IMR-90 (cell line): ENCODE measurements around the gene SOD1. TPM values are rescaled to one million over a fixed set of nuclear protein-coding genes. Genes with fewer than 3 reads are reported as not detected.

Experiments used
- ATAC-seq: fragments of 200-7000 bp; cut with Tn5 transposase; 2 replicates; pipeline ENCODE4 v1.9.1; 2020; ENCODE audit warnings: low read depth, mild to moderate bottlenecking, moderate library complexity
- BruUV-seq: library from RNA; stranded (reverse); fragments of 400-500 nt; replicated peaks from 2 replicates; lab custom pipeline; 2021; lab: Mats Ljungman, UMichigan
- CTCF ChIA-PET: fragments of 300-600 bp; formaldehyde crosslinking; extraction: SDS; loops from one replicate; lab custom pipeline; 2021; ENCODE audit warnings: antibody characterized with exemption; lab: Yijun Ruan, JAX
- POLR2A ChIA-PET: fragments of 300-600 bp; sonication (Branson Sonifier 250); formaldehyde crosslinking; loops from one replicate; lab custom pipeline; 2022; ENCODE audit warnings: antibody characterized with exemption; ENCODE audit not compliant: unreplicated experiment; lab: Charles Lee
- DNase-seq: peaks from one replicate; pipeline ENCODE4 v3.0.0; 2013
- H2AFZ ChIP-seq: replicated peaks from 2 replicates; pipeline ENCODE3; 2013; ENCODE audit warnings: low read length, mild to moderate bottlenecking; ENCODE audit not compliant: poor library complexity
- H2AK5ac ChIP-seq: 2 replicates; pipeline ENCODE4 v1.6.1; 2013; ENCODE audit warnings: low read depth, low read length, inconsistent platforms
- H2AK9ac ChIP-seq: replicated peaks from 2 replicates; pipeline ENCODE3; 2013; ENCODE audit warnings: mild to moderate bottlenecking, low read depth, low read length, moderate library complexity; ENCODE audit not compliant: poor library complexity
- H2BK120ac ChIP-seq: 2 replicates; pipeline ENCODE4 v1.6.1; 2013; ENCODE audit warnings: low read depth, low read length, inconsistent platforms
- H2BK15ac ChIP-seq: 3 replicates; pipeline ENCODE4 v1.6.1; 2013; ENCODE audit warnings: low read depth, low read length, inconsistent platforms
- H2BK20ac ChIP-seq: 2 replicates; pipeline ENCODE4 v1.6.1; 2013; ENCODE audit warnings: low read depth, mild to moderate bottlenecking, inconsistent platforms, low read length, moderate library complexity
- H2BK5ac ChIP-seq: 2 replicates; pipeline ENCODE4 v1.6.1; 2013; ENCODE audit warnings: mild to moderate bottlenecking, low read depth, low read length, inconsistent platforms; ENCODE audit not compliant: poor library complexity, severe bottlenecking
- H3K14ac ChIP-seq: replicated peaks from 2 replicates; pipeline ENCODE4 v1.6.1; 2013; ENCODE audit warnings: low read depth, low read length, inconsistent platforms
- H3K18ac ChIP-seq: 2 replicates; pipeline ENCODE4 v1.6.1; 2013; ENCODE audit warnings: low read depth, low read length, control low read depth
- H3K23ac ChIP-seq: 2 replicates; pipeline ENCODE4 v1.6.1; 2013; ENCODE audit warnings: low read depth, low read length, inconsistent platforms
- H3K27ac ChIP-seq: 2 replicates; pipeline ENCODE4 v1.5.1; 2013; ENCODE audit warnings: mild to moderate bottlenecking, control low read depth, low read length; ENCODE audit not compliant: insufficient read depth
- H3K27me3 ChIP-seq: 2 replicates; pipeline ENCODE4 v1.6.1; 2013; ENCODE audit warnings: low read length; ENCODE audit not compliant: control insufficient read depth, insufficient read depth
- H3K36me3 ChIP-seq: 2 replicates; pipeline ENCODE4 v1.6.1; 2013; ENCODE audit warnings: low read length, mixed read lengths; ENCODE audit not compliant: control insufficient read depth, insufficient read depth
- H3K4ac ChIP-seq: 2 replicates; pipeline ENCODE4 v1.6.1; 2013; ENCODE audit warnings: low read depth, low read length, inconsistent platforms
- H3K4me1 ChIP-seq: 2 replicates; pipeline ENCODE4 v1.6.1; 2013; ENCODE audit warnings: low read length, mixed read lengths; ENCODE audit not compliant: control insufficient read depth, insufficient read depth
- H3K4me2 ChIP-seq: 2 replicates; pipeline ENCODE4 v1.6.1; 2013; ENCODE audit warnings: low read depth, mild to moderate bottlenecking, control low read depth, low read length, moderate library complexity
- H3K4me3 ChIP-seq: 2 replicates; pipeline ENCODE4 v1.5.1; 2013; ENCODE audit warnings: low read depth, mild to moderate bottlenecking, control low read depth, low read length, moderate library complexity; ENCODE audit not compliant: insufficient read depth
- H3K56ac ChIP-seq: 2 replicates; pipeline ENCODE4 v1.6.1; 2013; ENCODE audit warnings: low read length, inconsistent platforms; ENCODE audit not compliant: insufficient read depth; ENCODE audit errors: extremely low read depth
- H3K79me1 ChIP-seq, 2 experiments: 2 replicates each; pipeline ENCODE4 v1.6.1; 2013; ENCODE audit warnings: low read length in 2 of 2, inconsistent platforms in 1 of 2, low read depth in 1 of 2
- H3K9ac ChIP-seq: 2 replicates; pipeline ENCODE4 v1.6.1; 2013; ENCODE audit warnings: low read depth, low read length, control low read depth
- H3K9me1 ChIP-seq: 2 replicates; pipeline ENCODE4 v1.6.1; 2013; ENCODE audit warnings: low read length, inconsistent platforms; ENCODE audit not compliant: insufficient read depth
- H3K9me3 ChIP-seq: 2 replicates; pipeline ENCODE4 v1.6.1; 2013; ENCODE audit warnings: low read length; ENCODE audit not compliant: control insufficient read depth, insufficient read depth
- H4K20me1 ChIP-seq: 2 replicates; pipeline ENCODE4 v1.6.1; 2013; ENCODE audit warnings: low read length, inconsistent platforms; ENCODE audit not compliant: insufficient read depth
- H4K5ac ChIP-seq: 2 replicates; pipeline ENCODE4 v1.6.1; 2013; ENCODE audit warnings: mild to moderate bottlenecking, low read depth, low read length, control low read depth
- H4K8ac ChIP-seq, 2 experiments: 2 replicates each; pipeline ENCODE4 v1.6.1; 2013; ENCODE audit warnings: low read depth in 2 of 2, low read length in 2 of 2, control low read depth in 1 of 2, inconsistent platforms in 1 of 2
- H4K91ac ChIP-seq: 2 replicates; pipeline ENCODE4 v1.6.1; 2013; ENCODE audit warnings: low read depth, low read length, inconsistent platforms; ENCODE audit not compliant: insufficient read depth
- CEBPB ChIP-seq: IDR thresholded peaks from 2 replicates; pipeline ENCODE4 v1.6.1; 2012; ENCODE audit warnings: low read depth, low read length, improper control_type of control experiment
- CTCF ChIP-seq: conservative IDR thresholded peaks from 2 replicates; pipeline ENCODE4 v1.5.1; 2012; ENCODE audit warnings: mild to moderate bottlenecking, low read depth, low read length, improper control_type of control experiment
- FOS ChIP-seq: fragments of 150-350 bp; IDR thresholded peaks from 2 replicates; pipeline ENCODE4 v1.6.1; 2016; ENCODE audit warnings: low read depth, low read length
- MAFK ChIP-seq: IDR thresholded peaks from 2 replicates; pipeline ENCODE4 v1.6.1; 2012; ENCODE audit warnings: low read depth, low read length, improper control_type of control experiment
- MAZ ChIP-seq: IDR thresholded peaks from 2 replicates; pipeline ENCODE4 v1.6.1; 2012; ENCODE audit warnings: low read depth, mild to moderate bottlenecking, low read length, improper control_type of control experiment, moderate library complexity, borderline replicate concordance
- NFE2L2 ChIP-seq: fragments of 150-350 bp; IDR thresholded peaks from 2 replicates; pipeline ENCODE4 v1.6.1; 2016; ENCODE audit warnings: low read depth, mild to moderate bottlenecking, low read length
- POLR2A ChIP-seq: IDR thresholded peaks from 2 replicates; pipeline ENCODE4 v1.6.1; 2012; ENCODE audit warnings: mild to moderate bottlenecking, low read depth, low read length
- RCOR1 ChIP-seq: IDR thresholded peaks from 2 replicates; pipeline ENCODE4 v1.6.1; 2012; ENCODE audit warnings: mild to moderate bottlenecking, low read length, improper control_type of control experiment; ENCODE audit not compliant: insufficient replicate concordance
- RFX5 ChIP-seq: IDR thresholded peaks from 2 replicates; pipeline ENCODE4 v1.8.0; 2012; ENCODE audit warnings: low read depth, mild to moderate bottlenecking, low read length, moderate library complexity
- SMC3 ChIP-seq: fragments of 150-350 bp; IDR thresholded peaks from 2 replicates; pipeline ENCODE4 v1.6.1; 2016; ENCODE audit warnings: low read depth, mild to moderate bottlenecking, antibody characterized with exemption, low read length, moderate library complexity
- USF2 ChIP-seq: fragments of 150-350 bp; IDR thresholded peaks from 2 replicates; pipeline ENCODE4 v1.6.1; 2017; ENCODE audit warnings: mild to moderate bottlenecking, antibody characterized with exemption, low read length, low read depth
- WGBS, 2 experiments: methylation state at CpG; one replicate each; pipeline versions ENCODE4 v1.1.5 to v1.1.7; 2013; ENCODE audit warnings: missing lambda C conversion rate in 2 of 2; ENCODE audit not compliant: insufficient read length in 1 of 2; ENCODE audit errors: extremely low coverage in 2 of 2; 5-methylcytosine and 5-hydroxymethylcytosine counted together
- dilution Hi-C: fragments of 300-500 bp; cut with HindIII; formaldehyde crosslinking; loops from one replicate; pipeline ENCODE4 v1.14.3; 2018; ENCODE audit warnings: low sequenced_read_pairs; ENCODE audit not compliant: unreplicated experiment
- in situ Hi-C: fragments of 300-500 bp; cut with MboI; formaldehyde crosslinking; loops from 3 replicates; pipeline ENCODE4 v1.14.3; 2019; ENCODE audit warnings: low sequenced_read_pairs, inconsistent platforms, mixed read lengths
- intact Hi-C: fragments of 100-400 bp; cut with micrococcal nuclease; formaldehyde crosslinking; loops from 2 replicates; pipeline ENCODE4 v1.10.0; 2022
- polyA plus RNA-seq, 3 experiments: library from polyadenylated mRNA; depleted of rRNA; stranded (reverse); fragments of >200 nt; gene quantifications; 2 replicates each; pipeline ENCODE4 v1.2.3, GENCODE V29; 2012; ENCODE audit warnings: low replicate concordance in 1 of 3
- total RNA-seq: library from RNA; depleted of rRNA; stranded (reverse); fragments of >200 nt; gene quantifications from 2 replicates; pipeline ENCODE4 v1.2.3, GENCODE V29; 2012

Gene SOD1
- total and polyA plus RNA-seq, 2 of the 4 experiments (the other 2 are of a cell fraction) = 312 to 392 TPM

GRCh38 chr21:31667132-31667531, 7.6 kb downstream of the SOD1 start:
- no peak overlapping the region for H3K4me2 ChIP-seq
- TF ChIP-seq CTCF = no peak
- TF ChIP-seq POLR2A = no peak
- no peak for TF ChIP-seq RFX5
- TF ChIP-seq FOS = no peak
- no peak for TF ChIP-seq USF2
- TF ChIP-seq RCOR1 = no peak
- no peak for TF ChIP-seq NFE2L2
- no peak for TF ChIP-seq SMC3
- no peak for TF ChIP-seq CEBPB
- no peak for TF ChIP-seq MAFK
- TF ChIP-seq MAZ = no peak
- no peak overlapping the region for H3K4me3 ChIP-seq
- no peak overlapping the region for H2AK9ac ChIP-seq
- in situ Hi-C loops = no loop called here
- no peak for DNase-seq
- peaks cover 7% of the 10 kb centered on the region for H3K9me1 ChIP-seq
- no peak overlapping the region for H4K91ac ChIP-seq
- no peaks in the 10 kb centered on the region for H3K27me3 ChIP-seq
- no peak overlapping the region for H3K18ac ChIP-seq
- no peak overlapping the region for H2BK5ac ChIP-seq
- H4K8ac ChIP-seq = 0 out of 4 replicates have a peak overlapping the region, but pooled peaks of 1 of the 2 experiments have one; percentile 21
- WGBS, 2 experiments = no CpG with 5 or more reads among the region's 5 CpGs
- H4K20me1 ChIP-seq = peaks cover 26% of the 10 kb centered on the region
- dilution Hi-C loops = no loop called here
- peaks cover 13 to 44% of the 10 kb centered on the region in 2 experiments for H3K79me1 ChIP-seq
- intact Hi-C loops = loop anchor here (5.0 kb wide), 1 partner anchor 55 kb away; no protein-coding TSS in a partner anchor
- peak overlapping the region; percentile 4; the same call in 1 of the 2 replicates for H3K23ac ChIP-seq
- H2AK5ac ChIP-seq = no peak overlapping the region
- no peak overlapping the region for H2BK20ac ChIP-seq
- H3K56ac ChIP-seq = no peak overlapping the region
- H3K4ac ChIP-seq = no peak overlapping the region
- H3K4me1 ChIP-seq = peaks cover 5% of the 10 kb centered on the region
- POLR2A ChIA-PET = no interaction called here
- H2BK15ac ChIP-seq = no peak overlapping the region
- ATAC-seq = no peak
- H3K36me3 ChIP-seq = peaks cover 32% of the 10 kb centered on the region
- CTCF ChIA-PET = no interaction called here
- H3K9ac ChIP-seq = no peak overlapping the region
- H2AFZ ChIP-seq = no peak overlapping the region
- no peak overlapping the region for H3K14ac ChIP-seq
- no TSS peak for BruUV-seq
- no peak overlapping the region for H4K5ac ChIP-seq
- H2BK120ac ChIP-seq = no peak overlapping the region
- H3K27ac ChIP-seq = no peak overlapping the region
- H3K9me3 ChIP-seq = no peaks in the 10 kb centered on the region
